Liver (tissue), 3 donors: Measurements from ENCODE around the gene C15orf39.

ENCODE experiments used
- ATF3 ChIP-seq: IDR thresholded peaks from 2 replicates; pipeline ENCODE4 v1.6.1; 2016; ENCODE audit warnings: antibody characterized with exemption
- CTCF ChIP-seq: fragments of 150-350 bp; IDR thresholded peaks from 2 replicates; pipeline ENCODE4 v1.5.1; 2017; ENCODE audit warnings: improper control_type of control experiment, low read depth, low read length; ENCODE audit not compliant: missing input control
- FOXA1 ChIP-seq: IDR thresholded peaks from 2 replicates; pipeline ENCODE4 v1.6.1; 2016; ENCODE audit warnings: antibody characterized with exemption
- GABPA ChIP-seq, 2 donors: IDR thresholded peaks in 1 of 2; conservative IDR thresholded peaks in 1 of 2; 2 replicates each; pipeline ENCODE4 v1.6.1; 2016; ENCODE audit warnings: antibody characterized with exemption in 2 of 2, mild to moderate bottlenecking in 1 of 2, moderate library complexity in 1 of 2
- SP1 ChIP-seq: IDR thresholded peaks from 2 replicates; pipeline ENCODE4 v1.6.1; 2018; ENCODE audit warnings: antibody characterized with exemption, mild to moderate bottlenecking
- donor health status: healthy.
- donor health status: healthy.

GRCh38 chr15:75179746-75180140 lies 21.9 kb upstream of the C15orf39 start:
- TF ChIP-seq CTCF (no peak), GABPA (IDR thresholded peaks at IDR 0.05 in 1 of 2, conservative IDR thresholded peaks at IDR 0.05 in 1 of 2) (no peak), FOXA1 (no peak), SP1 (no peak), ATF3 (no peak)
